ENCODE data around the gene SMIM43.
"Not testable (repeated sequence)": the region's sequence is repeated elsewhere in the genome, so short reads cannot be mapped to it uniquely, and the experiment has no call there.

The SMIM43 gene

GRCh38 chr4:121739575-121739974, 25.4 kb downstream of the SMIM43 start:
- no peaks in the 10 kb centered on the region for H3K9me3 ChIP-seq (ENCODE audit: control insufficient read depth in 5 of 5, low read length in 5 of 5)

DNA sequence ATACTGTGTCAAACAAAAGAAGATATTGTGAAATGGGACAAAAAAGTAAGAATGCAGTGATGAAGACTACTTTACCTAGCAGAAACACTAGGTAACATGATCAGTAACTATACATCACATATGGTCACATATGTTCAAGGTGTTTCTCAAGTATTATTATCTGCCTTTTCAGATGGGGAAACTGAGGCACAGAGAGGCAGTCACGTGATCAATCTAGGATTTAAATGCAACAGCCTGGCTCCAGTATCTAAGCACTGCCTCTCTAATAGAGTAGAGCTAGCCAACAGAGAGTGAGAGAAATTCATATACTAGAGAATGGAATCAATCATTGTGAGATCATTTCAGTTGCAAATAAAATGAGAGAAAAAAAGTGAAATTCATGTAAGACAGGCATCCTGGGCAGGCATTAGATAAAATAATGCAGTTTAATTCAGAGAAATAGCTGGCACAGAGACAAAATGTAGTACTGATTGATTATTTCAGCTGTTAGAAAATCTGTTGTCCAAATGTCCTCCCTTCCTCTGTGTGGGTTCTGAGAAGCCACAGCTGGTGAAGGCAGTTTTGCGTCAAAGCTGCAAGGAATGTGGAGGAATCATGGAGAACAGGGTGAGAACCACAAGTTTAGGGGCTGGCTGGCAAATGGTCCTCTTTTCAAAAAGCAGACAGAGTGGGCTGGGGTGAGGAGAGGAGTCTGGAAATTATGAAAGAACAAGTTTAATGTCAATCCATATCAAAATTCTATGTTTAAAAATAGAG, 26.0 kb downstream of the SMIM43 start:
- Histone ChIP-seq H3K36me3 (ENCODE audit: control insufficient read depth in 5 of 5, insufficient read depth in 5 of 5, low read length in 5 of 5) (no peaks in the 10 kb centered on the region), H3K9ac (ENCODE audit: low read length in 5 of 5) (no peak overlapping the region), H3K4me1 (ENCODE audit: control insufficient read depth in 5 of 5, insufficient read depth in 5 of 5, low read length in 5 of 5) (no peaks in the 10 kb centered on the region), H3K9me3 (ENCODE audit: control insufficient read depth in 5 of 5, low read length in 5 of 5) (no peaks in the 10 kb centered on the region), H3K27ac (ENCODE audit: low read depth, low read length) (no peak overlapping the region), H3K4me3 (ENCODE audit: low read depth in 1 of 5, low read length in 5 of 5) (no peak overlapping the region), H3K27me3 (ENCODE audit: control insufficient read depth in 5 of 5, insufficient read depth in 4 of 5, low read length in 5 of 5) (no peaks in the 10 kb centered on the region)

More at GRCh38 chr4:121739575-121739974, 25.4 kb downstream of the SMIM43 start:
- Histone ChIP-seq H3K4me3 (ENCODE audit: low read depth in 1 of 5, low read length in 5 of 5) (no peak overlapping the region), H3K27ac (ENCODE audit: low read depth, low read length) (no peak overlapping the region), H3K4me1 (ENCODE audit: control insufficient read depth in 5 of 5, insufficient read depth in 5 of 5, low read length in 5 of 5) (no peaks in the 10 kb centered on the region), H3K9ac (ENCODE audit: low read length in 5 of 5) (no peak overlapping the region), H3K27me3 (ENCODE audit: control insufficient read depth in 5 of 5, insufficient read depth in 4 of 5, low read length in 5 of 5) (no peaks in the 10 kb centered on the region), H3K36me3 (ENCODE audit: control insufficient read depth in 5 of 5, insufficient read depth in 5 of 5, low read length in 5 of 5) (no peaks in the 10 kb centered on the region)

DNA sequence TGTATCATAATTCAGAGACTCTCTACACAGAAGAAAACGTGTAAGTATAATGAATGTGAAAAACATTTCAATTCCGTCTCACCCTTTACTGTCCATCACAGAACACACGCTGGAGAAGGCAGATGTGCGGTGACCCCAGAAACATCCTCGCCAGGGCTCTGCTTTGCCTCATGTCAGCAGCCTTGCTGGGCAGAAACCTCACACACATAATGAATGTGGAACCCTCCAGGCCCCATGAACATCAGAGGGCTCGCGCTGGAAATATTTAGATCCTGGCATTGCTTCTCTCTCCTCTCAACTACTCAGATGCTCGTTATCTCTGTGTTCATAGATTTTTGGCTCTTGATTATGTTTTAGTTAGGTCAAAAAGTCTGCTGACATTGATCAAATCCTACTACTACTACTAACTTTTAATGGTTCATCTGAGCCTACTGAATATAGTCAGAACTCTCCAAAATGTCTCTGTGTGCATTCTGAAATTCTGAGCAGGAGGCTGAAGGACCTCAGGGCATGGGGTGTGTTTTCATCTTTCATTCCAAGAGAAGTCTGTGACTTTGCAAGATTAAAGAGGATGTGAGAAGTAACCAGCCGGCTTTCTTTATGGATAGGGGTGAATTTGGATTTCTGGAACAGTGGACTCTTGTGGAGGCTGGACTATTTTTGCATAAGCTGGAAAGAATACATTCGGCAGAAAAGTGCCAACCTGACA, 27.0 kb downstream of the SMIM43 start:
- no peaks in the 10 kb centered on the region for H3K36me3 ChIP-seq (ENCODE audit: control insufficient read depth in 5 of 5, insufficient read depth in 5 of 5, low read length in 5 of 5)
- no peaks in the 10 kb centered on the region for H3K27me3 ChIP-seq (ENCODE audit: control insufficient read depth in 5 of 5, insufficient read depth in 4 of 5, low read length in 5 of 5)
- no peaks in the 10 kb centered on the region for H3K4me1 ChIP-seq (ENCODE audit: control insufficient read depth in 5 of 5, insufficient read depth in 5 of 5, low read length in 5 of 5)
- H3K9me3 ChIP-seq (ENCODE audit: control insufficient read depth in 5 of 5, low read length in 5 of 5) = no peaks in the 10 kb centered on the region
- no peak overlapping the region for H3K9ac ChIP-seq (ENCODE audit: low read length in 5 of 5)
- H3K4me3 ChIP-seq (ENCODE audit: low read depth in 1 of 5, low read length in 5 of 5) = no peak overlapping the region
- no peak overlapping the region for H3K27ac ChIP-seq (ENCODE audit: low read depth, low read length)

- Histone ChIP-seq H3K36me3 (ENCODE audit: control insufficient read depth in 5 of 5, insufficient read depth in 5 of 5, low read length in 5 of 5) (no peaks in the 10 kb centered on the region), H3K27me3 (ENCODE audit: control insufficient read depth in 5 of 5, insufficient read depth in 4 of 5, low read length in 5 of 5) (no peaks in the 10 kb centered on the region), H3K27ac (ENCODE audit: low read depth, low read length) (no peak overlapping the region), H3K9me3 (ENCODE audit: control insufficient read depth in 5 of 5, low read length in 5 of 5) (no peaks in the 10 kb centered on the region), H3K4me3 (ENCODE audit: low read depth in 1 of 5, low read length in 5 of 5) (no peak overlapping the region), H3K9ac (ENCODE audit: low read length in 5 of 5) (no peak overlapping the region), H3K4me1 (ENCODE audit: control insufficient read depth in 5 of 5, insufficient read depth in 5 of 5, low read length in 5 of 5) (no peaks in the 10 kb centered on the region)
Observed at GRCh38 chr4:121736735-121737351, 28.1 kb downstream of the SMIM43 start.

GRCh38 chr4:121734571-121734970, 30.4 kb downstream of the SMIM43 start:
- no peaks in the 10 kb centered on the region for H3K4me1 ChIP-seq (ENCODE audit: control insufficient read depth in 5 of 5, insufficient read depth in 5 of 5, low read length in 5 of 5)
- no peak overlapping the region for H3K27ac ChIP-seq (ENCODE audit: low read depth, low read length)
- no peaks in the 10 kb centered on the region for H3K27me3 ChIP-seq (ENCODE audit: control insufficient read depth in 5 of 5, insufficient read depth in 4 of 5, low read length in 5 of 5)
- H3K9me3 ChIP-seq (ENCODE audit: control insufficient read depth in 5 of 5, low read length in 5 of 5) = no peaks in the 10 kb centered on the region
- H3K4me3 ChIP-seq (ENCODE audit: low read depth in 1 of 5, low read length in 5 of 5) = no peak overlapping the region
- H3K36me3 ChIP-seq (ENCODE audit: control insufficient read depth in 5 of 5, insufficient read depth in 5 of 5, low read length in 5 of 5) = no peaks in the 10 kb centered on the region
- H3K9ac ChIP-seq (ENCODE audit: low read length in 5 of 5) = no peak overlapping the region

DNA sequence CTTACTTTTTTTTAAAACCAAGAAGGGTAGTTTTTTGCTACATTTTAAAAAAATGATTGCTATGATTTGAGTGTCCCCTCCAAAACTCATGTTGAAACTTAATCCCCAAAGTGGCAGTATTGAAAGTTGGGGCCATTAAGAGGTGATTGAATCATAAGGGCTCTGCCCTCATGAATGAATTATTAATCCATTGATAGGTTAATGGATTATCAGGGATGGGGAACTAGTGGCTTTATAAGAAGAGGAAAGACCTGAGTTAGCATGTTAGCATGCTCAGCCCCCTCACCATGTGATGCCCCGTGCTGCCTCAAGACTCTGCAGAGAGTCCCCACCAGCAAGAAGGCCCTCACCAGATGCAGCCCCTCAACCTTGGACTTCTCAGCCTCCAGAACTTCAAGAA, 31.0 kb downstream of the SMIM43 start:
- H3K27me3 ChIP-seq (ENCODE audit: control insufficient read depth in 5 of 5, insufficient read depth in 4 of 5, low read length in 5 of 5) = no peaks in the 10 kb centered on the region
- H3K4me3 ChIP-seq (ENCODE audit: low read depth in 1 of 5, low read length in 5 of 5) = no peak overlapping the region
- no peak overlapping the region for H3K27ac ChIP-seq (ENCODE audit: low read depth, low read length)
- no peaks in the 10 kb centered on the region for H3K36me3 ChIP-seq (ENCODE audit: control insufficient read depth in 5 of 5, insufficient read depth in 5 of 5, low read length in 5 of 5)
- no peak overlapping the region for H3K9ac ChIP-seq (ENCODE audit: low read length in 5 of 5)
- H3K9me3 ChIP-seq (ENCODE audit: control insufficient read depth in 5 of 5, low read length in 5 of 5) = no peaks in the 10 kb centered on the region
- no peaks in the 10 kb centered on the region for H3K4me1 ChIP-seq (ENCODE audit: control insufficient read depth in 5 of 5, insufficient read depth in 5 of 5, low read length in 5 of 5)

DNA sequence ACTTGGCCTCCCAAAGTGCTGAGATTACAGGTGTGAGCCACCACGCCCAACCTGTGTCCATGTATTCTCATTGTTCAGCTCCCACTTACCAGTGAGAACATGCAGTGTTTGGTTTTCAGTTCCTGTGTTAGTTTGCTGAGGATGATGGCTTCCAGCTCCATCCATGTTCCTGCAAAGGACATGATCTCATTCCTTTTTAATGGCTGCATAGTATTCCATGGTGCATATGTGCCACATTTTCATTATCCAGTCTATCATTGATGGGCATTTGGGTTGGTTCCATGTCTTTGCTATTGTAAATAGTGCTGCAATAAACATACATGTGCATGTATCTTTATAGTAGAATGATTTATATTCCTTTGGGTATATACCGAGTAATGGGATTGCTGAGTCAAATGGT, 35.2 kb downstream of the SMIM43 start:
- H3K36me3 ChIP-seq (ENCODE audit: control insufficient read depth in 5 of 5, insufficient read depth in 5 of 5, low read length in 5 of 5); H3K4me1 ChIP-seq (ENCODE audit: control insufficient read depth in 5 of 5, insufficient read depth in 5 of 5, low read length in 5 of 5); H3K4me3 ChIP-seq (ENCODE audit: low read depth in 1 of 5, low read length in 5 of 5); H3K27me3 ChIP-seq (ENCODE audit: control insufficient read depth in 5 of 5, insufficient read depth in 4 of 5, low read length in 5 of 5); H3K9me3 ChIP-seq (ENCODE audit: control insufficient read depth in 5 of 5, low read length in 5 of 5); H3K9ac ChIP-seq (ENCODE audit: low read length in 5 of 5); H3K27ac ChIP-seq (ENCODE audit: low read depth, low read length): not testable (repeated sequence)

DNA sequence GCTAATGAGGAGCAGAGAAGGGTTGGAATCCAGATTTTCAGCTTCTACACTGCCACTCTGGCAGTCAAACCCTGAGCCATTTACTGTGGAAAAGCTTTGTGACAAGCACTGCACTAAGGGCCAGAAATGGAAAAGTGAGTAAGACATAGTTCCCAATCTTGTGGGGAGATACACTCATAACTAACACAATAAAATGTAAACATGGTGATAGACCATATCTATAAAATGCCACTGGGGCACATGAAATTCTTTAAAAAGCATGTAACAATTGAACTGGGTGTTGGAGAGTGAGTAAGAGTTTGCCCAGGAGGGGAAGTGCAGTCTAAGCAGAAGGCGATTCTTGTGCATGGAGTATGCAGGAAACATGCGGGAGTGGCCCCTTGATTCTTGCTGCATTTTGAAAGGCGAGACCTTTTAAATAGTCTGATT, 36.2 kb downstream of the SMIM43 start:
- Histone ChIP-seq H3K27me3 (ENCODE audit: control insufficient read depth in 5 of 5, insufficient read depth in 4 of 5, low read length in 5 of 5) (no peaks in the 10 kb centered on the region), H3K4me3 (ENCODE audit: low read depth in 1 of 5, low read length in 5 of 5) (no peak overlapping the region), H3K27ac (ENCODE audit: low read depth, low read length) (no peak overlapping the region), H3K4me1 (ENCODE audit: control insufficient read depth in 5 of 5, insufficient read depth in 5 of 5, low read length in 5 of 5) (no peaks in the 10 kb centered on the region), H3K36me3 (ENCODE audit: control insufficient read depth in 5 of 5, insufficient read depth in 5 of 5, low read length in 5 of 5) (no peaks in the 10 kb centered on the region), H3K9ac (ENCODE audit: low read length in 5 of 5) (no peak overlapping the region), H3K9me3 (ENCODE audit: control insufficient read depth in 5 of 5, low read length in 5 of 5) (no peaks in the 10 kb centered on the region)

GRCh38 chr4:121728066-121728465, 36.9 kb downstream of the SMIM43 start:
- H3K4me3 ChIP-seq (ENCODE audit: low read depth in 1 of 5, low read length in 5 of 5) = no peak overlapping the region

DNA sequence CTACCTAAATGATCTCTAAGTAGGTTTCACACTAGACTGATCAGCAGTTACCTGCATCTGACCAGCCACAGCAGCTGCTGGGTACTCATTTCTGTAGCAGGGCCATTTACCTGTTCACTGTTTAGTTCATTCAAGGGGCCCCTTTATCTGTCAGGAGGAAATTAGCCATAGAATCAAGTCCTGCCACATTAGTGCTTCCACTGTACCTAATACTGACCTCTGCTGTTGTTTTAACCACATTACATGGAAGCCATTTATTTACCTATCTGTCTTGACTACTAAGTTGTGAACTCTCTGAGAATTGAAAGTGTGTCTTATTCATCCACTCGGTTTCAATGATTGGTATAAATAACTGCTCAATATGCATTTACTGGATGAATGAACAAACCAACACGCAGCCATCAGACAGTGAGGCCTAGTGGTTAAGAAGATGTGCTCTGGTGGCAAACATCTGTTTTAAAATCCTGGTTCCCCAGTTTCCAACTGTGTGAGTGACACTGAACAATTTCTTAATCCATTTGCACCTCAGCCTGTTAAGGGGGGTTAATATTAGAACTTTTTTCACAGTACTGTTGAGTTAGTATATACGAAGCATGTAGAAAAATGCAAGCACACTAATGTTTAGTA, 38.2 kb downstream of the SMIM43 start:
- H3K4me1 ChIP-seq (ENCODE audit: control insufficient read depth in 5 of 5, insufficient read depth in 5 of 5, low read length in 5 of 5) = peaks cover 0 to 3% (median 0%) of the 10 kb centered on the region in 5 donors
- H3K27ac ChIP-seq (ENCODE audit: low read depth, low read length) = peak overlapping the region; percentile 3
- no peak overlapping the region for H3K4me3 ChIP-seq (ENCODE audit: low read depth in 1 of 5, low read length in 5 of 5)
- H3K9me3 ChIP-seq (ENCODE audit: control insufficient read depth in 5 of 5, low read length in 5 of 5) = no peaks in the 10 kb centered on the region
- no peaks in the 10 kb centered on the region for H3K27me3 ChIP-seq (ENCODE audit: control insufficient read depth in 5 of 5, insufficient read depth in 4 of 5, low read length in 5 of 5)
- no peaks in the 10 kb centered on the region for H3K36me3 ChIP-seq (ENCODE audit: control insufficient read depth in 5 of 5, insufficient read depth in 5 of 5, low read length in 5 of 5)
- peak overlapping the region in 1 of 5 donors; percentile 20 for H3K9ac ChIP-seq (ENCODE audit: low read length in 5 of 5)

More at GRCh38 chr4:121728066-121728465, 36.9 kb downstream of the SMIM43 start:
- no peaks in the 10 kb centered on the region for H3K27me3 ChIP-seq (ENCODE audit: control insufficient read depth in 5 of 5, insufficient read depth in 4 of 5, low read length in 5 of 5)
- no peaks in the 10 kb centered on the region for H3K4me1 ChIP-seq (ENCODE audit: control insufficient read depth in 5 of 5, insufficient read depth in 5 of 5, low read length in 5 of 5)
- no peak overlapping the region for H3K27ac ChIP-seq (ENCODE audit: low read depth, low read length)
- no peak overlapping the region for H3K9ac ChIP-seq (ENCODE audit: low read length in 5 of 5)
- no peaks in the 10 kb centered on the region for H3K9me3 ChIP-seq (ENCODE audit: control insufficient read depth in 5 of 5, low read length in 5 of 5)
- no peaks in the 10 kb centered on the region for H3K36me3 ChIP-seq (ENCODE audit: control insufficient read depth in 5 of 5, insufficient read depth in 5 of 5, low read length in 5 of 5)
